GM18502 (cell line): ENCODE results near the gene KLHL29.

Experiments
- ATAC-seq: cut with Tn5 transposase; IDR thresholded peaks from one replicate; pipeline ENCODE4 v1.9.1; 2021; ENCODE audit warnings: mild to moderate bottlenecking; ENCODE audit not compliant: unreplicated experiment, poor library complexity

KLHL29 gene

DNA sequence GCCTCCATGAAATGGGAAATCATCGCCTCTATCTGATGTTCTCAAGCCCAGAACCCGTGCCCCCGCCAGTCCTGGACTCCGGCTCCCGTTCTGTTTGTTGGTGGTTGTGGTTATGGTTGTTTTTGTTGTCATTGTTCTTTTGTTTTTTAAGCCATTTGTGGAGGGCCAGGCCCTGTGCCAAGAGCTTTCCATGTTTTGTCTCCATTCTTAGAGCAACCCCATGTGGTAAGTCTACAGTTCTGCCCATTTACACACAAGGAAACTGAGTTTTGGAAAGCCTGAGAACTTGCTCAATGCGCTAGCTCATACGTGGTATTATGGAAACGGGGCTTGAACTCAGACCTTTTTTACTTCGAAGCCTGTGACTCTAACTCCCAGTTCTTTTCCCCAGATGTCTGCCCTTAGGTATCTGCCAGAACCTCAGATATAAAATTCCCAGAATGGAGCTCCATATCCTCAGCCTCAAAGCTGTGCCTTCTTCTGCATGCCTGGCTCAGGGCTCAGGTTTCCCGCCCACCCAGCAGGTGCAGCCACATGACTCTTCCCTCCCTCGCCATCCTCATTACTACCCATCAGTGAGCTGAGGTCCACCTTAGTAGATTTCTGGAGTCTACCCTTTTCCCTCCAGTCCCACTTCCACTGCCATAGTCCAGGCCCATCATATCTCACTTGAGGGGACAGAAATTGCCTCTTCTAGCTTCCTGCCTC lies 194.1 kb downstream of the KLHL29 start:
- no peak for ATAC-seq

DNA sequence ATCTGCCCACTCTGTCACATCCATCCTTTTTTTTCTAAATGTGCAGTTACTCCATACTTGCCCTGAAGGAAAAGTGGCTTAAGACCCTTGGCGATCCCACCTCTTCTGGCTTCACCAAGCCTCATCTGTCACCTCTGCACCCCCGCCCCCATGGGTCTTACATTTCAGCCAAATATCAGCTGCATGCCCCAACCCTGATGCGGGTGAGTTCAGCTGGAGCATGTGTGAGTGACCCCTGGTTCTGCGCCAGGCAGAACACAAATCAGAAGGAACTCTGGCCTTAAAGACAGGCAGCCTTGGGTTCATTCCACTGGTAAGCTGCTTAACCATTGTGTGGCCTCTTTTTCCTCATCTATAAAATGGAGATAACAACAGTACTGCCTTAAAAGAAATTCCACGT lies 194.7 kb downstream of the KLHL29 start:
- ATAC-seq: no peak

DNA sequence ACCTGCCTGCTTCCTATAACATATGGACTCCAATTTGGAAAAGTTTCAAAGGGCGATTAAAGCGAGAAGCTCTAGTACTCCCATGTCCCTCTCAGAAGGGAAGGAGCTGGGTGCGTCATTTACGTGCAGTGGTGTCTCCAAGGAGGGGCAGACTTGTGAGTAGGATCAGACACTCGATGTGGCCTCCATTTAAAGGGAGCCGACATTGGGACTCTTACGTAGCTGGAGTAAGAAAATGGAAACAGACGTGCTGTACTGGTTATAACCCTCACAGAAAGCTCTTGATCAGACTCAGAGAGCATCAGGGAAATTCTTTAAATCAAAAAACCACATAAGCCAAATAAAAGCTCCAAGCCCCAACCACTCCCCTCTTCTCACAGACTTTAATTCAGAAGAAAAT lies 198.5 kb downstream of the KLHL29 start:
- no peak for ATAC-seq

DNA sequence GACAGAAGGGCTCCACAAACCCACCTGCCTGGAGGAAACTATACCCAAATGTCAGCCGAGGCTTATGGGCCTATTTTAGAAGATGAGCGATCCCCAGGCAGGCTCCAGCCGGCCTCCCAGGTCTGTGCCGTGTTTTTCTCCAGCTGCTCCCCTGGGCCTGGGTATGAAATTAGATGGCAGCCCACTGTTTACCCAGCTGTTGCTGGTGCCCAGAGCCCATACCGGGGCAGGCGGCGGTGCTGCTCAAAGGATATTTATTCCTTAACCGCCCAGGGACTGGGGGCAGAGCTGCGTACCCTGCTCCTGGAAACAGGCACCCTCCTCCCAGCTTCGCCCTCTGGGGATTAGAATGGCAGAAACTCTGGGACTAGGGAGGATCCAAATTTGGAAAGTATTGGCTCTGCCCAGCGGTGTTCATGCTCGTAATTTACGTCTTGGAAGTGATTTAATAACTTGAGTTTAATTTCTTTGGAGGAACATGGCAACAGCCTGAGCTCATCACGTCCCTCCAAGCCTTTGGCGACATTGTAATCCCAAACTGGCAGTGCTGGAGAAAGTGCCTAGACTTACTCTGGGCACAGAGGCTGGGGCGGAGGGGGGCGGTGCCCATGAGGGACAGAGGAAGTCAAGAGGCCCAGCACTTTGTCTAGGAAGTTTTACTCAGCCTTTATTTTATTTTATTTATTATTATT lies 199.2 kb downstream of the KLHL29 start:
- ATAC-seq: no peak

DNA sequence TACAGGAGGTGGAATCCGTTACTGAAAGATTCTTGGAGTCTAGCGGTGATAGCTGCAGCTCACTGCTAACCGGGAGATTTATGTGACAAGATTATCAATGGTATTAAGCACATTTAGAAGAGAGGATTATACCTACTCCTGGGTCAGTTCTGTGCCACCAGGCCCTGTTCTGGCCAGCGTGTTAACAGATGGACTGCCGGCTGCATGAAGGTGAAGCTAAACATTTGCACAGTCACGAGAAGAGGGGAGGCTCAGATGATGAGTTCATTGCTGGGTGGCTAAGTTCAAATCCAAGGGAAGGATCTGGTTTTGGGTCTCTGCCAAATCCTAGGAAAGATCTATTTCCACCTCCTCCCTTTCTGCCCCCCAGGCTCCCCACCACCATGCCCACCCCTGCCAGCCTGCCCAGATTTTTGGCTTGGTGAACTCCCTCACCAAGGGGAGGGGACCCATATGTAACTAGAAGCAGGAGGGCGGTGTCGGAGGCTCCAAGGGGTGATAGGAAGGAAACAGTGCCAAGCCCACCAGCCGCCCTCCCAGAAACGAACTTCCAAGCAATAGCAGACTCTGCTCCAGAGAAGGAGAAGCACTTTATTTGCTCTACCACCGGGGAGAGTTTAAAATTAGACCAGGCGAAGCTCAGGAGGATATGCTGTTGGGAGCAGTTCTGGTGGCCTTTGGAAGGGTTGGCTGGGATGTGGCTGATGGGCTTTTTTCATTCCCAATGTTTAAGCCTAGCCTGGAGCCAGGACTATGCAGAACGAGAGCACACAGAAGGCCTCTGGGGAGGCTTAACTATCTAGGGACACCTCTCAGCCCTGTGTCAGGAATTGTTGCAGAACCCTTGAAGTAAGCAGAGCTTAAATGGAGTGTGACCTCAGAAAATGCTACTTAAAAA lies 200.5 kb downstream of the KLHL29 start:
- no peak for ATAC-seq

DNA sequence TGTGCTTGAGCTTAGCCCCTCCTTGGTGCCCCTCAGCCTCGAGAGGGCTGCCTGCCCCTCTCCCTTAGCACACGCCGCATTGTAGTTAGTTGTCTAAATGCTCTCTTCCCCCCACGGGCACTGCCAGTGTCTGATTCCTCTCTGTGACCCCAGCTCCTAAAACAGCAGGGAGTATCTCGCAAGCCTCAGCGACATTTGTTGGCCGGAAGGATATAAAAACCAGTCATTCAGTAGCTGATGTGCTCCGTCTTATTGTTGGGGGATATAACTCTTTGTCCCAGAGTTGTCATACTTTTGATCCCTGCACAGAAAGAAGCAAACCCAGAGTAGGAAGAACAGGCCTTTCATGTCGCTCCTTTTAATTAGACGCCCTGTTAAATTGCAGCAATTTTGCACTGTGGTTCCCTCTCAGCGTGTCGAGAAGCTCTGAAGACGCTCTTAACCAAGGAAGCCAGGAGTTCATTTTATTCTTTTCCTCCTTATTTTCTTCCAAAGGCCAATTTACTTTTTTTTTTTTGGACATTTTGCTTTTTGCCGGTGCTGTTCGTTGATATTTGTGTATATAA lies 201.8 kb downstream of the KLHL29 start:
- no peak for ATAC-seq

DNA sequence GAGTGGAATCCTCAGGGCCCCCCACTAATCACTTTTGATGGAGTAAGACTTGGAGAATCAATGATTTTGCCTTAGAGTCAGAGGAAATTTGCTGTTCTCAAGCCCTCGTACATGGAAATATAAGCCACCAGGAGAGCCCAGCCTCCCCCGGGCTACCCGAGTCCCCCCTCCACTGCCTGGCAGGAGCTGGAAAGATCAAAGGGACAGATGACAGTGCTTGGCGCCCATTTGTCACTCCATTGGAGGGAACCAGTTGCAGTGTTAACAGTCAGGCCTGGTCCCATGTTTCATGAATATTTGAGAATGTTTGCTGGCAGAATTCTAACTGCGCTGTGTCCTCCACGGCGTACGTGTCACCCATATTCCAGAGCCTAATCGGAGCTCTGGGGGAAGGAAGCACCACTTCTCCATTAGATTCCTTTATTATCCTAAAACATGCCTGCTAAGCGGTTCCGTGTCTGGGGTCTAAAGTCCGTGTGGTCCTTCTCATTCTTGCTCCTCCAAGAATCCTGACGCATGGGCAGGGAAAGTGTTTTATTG lies 202.4 kb downstream of the KLHL29 start:
- no peak for ATAC-seq

DNA sequence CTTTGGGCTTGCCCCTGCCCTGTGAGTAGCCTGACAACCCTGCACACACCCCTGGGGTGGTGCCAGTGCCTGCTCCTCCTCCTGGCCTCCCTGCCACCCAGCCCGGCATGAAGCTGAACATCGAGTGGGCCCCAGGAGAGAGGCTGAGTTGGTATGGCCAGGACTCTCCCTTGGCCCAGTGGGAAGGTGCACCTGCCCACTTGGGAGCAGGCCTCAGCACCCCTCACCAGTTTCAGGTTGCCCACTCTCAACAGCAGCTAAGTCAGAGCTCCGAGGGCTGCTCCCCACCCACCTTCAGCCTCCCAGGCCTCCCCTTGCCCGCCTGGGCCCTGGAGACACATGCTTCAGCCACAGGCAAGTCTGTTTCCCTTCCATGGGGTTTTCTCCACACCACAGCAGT lies 203.1 kb downstream of the KLHL29 start:
- no peak for ATAC-seq

DNA sequence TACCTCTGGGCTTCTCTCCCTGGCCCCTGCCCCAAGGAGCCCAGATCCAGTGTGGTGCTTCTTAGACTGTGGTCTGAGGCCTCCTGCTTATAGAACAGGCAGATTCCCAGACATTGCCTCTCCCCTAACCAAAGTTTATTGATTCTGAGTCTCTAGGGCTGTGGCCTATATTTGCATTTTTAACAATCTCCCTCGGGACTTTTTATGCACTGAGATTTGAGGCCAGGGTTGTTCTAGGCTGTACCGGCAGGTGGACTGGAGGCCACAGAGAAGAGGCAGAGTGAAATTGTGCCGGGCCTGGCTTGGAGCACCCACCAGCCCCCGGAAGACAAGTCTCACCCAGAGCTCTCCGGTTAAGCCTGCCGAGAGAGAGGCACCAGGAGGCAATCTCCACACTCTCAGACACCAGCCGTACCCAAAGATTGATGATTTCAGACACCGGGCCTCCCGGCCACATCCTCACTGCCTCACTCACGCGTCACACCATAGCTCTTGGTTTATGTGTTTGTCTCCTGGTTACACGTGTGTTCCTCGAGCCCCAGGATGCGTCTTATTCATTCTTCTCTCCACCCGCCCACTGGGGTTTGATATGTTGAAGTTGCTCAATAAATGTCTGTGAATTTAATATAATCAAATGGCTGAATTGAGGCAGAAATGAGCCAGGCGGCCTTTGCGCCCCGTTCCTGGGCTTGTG lies 203.7 kb downstream of the KLHL29 start:
- ATAC-seq: no peak

DNA sequence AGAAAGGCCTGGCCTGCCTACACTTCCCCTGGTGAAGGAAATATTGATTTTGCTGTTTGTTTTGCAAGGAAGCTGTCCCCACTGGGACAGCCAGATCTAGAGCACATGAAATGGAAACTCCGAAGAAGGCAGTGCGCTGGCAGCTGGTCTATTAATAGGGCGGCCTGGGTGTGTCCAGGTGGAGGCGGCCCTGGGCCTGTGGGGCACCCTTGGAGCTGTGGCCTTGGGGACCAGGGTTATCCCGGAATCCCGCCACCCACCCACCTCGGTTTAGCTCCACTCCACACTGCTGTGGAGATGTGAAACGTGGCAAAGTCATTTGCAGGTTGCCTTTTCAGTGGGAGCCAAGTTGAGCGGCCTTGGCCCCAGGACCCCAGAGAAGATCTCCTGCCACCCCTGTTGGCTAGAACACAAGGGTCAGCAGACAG lies 204.3 kb downstream of the KLHL29 start:
- ATAC-seq: no peak

DNA sequence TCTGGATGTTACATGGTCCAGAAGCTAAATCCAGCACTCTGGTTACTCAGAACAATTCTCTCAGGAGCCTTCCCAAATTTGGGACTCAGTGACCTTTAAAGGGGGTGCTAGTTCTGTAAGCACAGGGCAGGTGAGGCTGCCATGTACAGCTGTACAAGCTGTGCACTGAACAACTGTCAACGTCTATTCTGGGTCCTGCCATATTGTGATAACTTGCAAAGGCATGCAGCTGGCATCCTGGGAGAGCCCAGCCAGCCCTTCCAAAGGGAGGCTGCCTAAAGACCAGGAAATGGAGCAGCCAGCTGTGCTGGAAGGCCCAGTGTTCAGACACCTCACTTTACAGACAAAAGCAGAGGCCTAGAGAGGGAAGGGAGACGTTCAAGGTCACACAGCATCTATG lies 204.8 kb downstream of the KLHL29 start:
- no peak for ATAC-seq

DNA sequence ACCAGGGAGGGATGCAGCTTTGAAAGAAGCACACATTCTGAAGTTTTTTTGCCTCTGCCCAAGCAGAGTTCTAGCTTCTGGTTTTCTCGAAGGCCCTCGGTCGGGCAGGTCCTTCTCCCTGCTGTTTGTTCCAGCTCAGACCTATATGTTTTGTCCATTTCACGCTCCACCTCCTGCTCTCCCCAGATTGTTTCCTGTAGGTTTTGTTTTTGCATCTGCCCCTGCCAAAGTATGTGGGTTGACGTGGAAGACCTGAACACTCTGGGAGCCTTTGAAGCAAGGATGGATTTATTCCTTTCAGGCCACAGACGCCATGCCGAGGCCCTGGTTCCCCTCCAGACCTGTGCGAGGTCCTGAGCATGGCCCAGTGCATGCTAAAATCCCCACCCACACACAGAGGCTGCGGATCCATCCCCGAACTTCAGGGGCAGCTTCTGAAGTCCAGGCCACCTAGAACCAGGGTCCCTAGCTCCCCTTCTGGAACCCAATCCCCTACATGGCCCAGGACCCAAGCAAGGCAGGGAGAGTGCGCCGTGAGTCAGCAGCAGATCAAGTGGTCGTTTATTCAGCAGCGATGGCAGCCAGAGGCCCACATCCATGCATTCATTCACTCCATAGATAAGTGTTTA lies 205.4 kb downstream of the KLHL29 start:
- ATAC-seq: no peak

DNA sequence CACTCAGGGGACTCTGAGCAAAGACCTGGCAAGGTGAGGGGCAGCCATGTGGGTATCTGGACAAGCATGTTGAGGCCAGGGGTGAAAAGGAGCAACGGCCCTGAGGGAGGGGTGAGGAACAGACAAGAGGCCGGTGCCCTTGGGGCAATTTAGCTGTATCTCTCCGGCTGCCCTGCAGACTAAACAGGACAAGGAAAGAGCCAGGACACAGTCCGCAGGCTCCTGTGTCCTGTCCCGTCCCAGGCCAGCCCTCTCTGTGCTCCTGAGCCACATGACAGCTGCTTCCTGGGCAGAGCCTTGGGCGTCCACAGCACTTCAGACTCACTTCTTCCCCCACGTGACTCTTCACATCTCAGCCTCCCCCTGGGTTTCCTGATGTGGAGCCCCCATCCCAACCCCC lies 206.1 kb downstream of the KLHL29 start:
- no peak for ATAC-seq

DNA sequence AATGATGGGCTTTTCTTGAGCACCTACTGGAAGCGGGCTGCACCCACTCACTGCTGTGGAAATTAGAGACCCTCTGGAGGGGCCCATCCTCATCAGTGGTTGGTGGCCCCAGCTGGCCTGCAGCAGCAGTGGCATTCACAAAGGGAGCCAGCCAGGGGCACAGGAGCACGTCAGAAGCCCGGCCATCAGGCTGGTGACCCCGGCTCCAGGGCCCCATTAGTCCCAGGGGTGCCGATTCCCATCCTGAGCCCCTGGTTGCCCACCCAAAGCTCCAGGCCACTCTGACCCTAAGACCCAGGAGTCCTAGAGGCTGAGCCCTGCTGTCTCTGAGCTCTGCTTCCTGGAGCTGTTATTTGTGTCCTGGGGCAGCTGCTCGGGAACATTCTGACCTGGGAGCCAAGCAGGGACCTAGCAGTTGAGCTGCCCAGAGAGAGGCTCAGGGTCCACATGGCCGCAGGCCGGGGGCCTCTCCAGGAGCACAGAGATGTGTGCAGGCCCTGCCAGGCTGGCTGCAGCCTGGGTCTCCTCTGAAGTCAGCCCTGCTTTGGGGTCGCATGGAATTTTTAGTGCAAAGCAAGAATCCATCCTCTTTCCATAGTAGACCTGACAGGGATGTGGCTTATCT lies 207.2 kb downstream of the KLHL29 start:
- no peak for ATAC-seq

DNA sequence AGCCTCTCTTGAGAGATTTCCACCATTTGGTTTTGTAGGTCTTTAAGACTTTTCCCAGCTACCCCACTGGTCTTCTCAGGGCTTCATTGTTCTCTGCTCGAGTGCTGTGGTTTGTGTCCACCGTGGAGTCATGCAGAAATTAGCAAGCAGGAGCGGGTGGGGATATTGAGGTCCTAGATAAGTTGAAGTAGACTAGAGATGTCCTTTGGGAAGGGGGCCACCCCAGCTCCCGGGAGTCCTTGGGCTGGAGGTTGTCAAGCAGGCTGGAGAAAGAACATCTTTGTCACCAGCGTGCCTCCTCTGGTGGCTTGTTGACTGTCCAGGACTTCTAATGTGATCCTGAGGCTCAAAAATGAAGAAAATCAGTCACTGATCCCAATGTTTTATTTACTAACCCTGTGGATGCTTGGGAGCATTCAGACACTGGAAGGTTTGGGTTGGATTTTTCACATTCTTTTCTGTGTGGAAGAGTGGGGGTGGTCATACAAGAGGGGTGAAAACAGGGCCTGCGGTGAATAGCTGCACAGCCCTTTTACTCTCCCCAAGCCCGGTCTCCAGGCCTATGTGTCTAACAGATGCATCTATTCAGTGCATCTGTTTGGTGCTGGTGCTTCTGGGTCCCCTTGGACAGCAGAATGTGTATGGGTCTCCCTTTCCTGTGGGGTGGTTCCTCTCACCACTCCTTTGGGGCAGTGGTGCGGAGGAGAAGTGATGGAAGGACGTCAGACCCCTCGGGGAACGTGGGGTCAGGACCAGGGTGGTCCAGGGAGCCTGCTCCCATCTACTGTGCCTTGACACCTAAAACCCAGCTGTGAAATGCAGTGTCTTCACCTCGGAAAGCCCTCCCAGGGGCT lies 208.1 kb downstream of the KLHL29 start:
- no peak for ATAC-seq

DNA sequence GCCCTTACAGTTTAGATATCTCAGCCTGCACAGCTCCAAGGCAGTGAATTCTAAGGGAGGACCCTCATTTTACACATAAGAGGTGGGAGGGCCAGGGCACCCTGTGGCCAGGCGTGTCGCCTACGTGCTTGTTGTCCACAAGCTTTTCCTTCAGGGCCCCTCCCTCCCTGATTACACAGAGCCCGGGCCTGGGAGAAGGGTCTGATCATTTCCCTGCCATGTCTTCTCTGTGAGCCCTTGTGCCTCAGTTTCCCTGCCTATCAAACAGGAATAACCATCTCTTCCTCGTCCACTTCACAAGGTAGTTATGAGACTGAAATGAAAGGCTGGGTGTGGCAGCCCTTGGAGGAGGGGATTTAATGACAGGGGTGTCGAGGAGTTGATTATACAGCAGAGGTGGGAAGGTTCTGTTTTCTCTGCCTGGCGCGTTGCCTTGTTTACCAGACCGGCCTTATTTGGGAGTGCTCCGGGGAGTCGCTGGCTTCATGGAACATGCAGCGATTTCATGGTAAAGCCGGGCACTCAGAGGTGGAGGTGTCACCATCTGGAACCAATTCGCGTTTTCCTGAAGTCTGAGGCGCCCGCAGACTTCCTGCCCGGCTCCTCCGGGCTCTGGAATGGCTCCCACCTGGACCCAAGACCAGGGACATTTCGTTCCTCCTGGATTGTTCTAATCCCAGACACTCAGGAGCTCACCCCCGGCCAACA lies 208.9 kb downstream of the KLHL29 start:
- no peak for ATAC-seq

DNA sequence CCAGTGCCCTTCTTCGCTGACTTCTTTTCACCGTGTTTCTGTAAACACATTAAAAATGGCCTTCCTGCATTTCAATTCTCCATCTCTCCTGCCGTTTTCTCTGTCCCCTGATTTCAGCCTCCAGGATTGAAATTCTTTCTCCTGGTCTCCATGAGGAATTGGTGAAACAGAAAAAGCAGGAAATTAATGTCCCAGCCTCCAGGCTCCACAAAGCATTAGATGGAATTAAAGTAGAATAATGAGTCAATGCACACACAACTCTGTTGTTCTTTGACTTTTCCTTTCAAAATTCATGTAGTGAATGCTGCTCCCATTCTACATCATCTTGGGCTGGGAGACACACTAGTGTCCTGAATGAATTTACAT lies 209.5 kb downstream of the KLHL29 start:
- no peak for ATAC-seq

DNA sequence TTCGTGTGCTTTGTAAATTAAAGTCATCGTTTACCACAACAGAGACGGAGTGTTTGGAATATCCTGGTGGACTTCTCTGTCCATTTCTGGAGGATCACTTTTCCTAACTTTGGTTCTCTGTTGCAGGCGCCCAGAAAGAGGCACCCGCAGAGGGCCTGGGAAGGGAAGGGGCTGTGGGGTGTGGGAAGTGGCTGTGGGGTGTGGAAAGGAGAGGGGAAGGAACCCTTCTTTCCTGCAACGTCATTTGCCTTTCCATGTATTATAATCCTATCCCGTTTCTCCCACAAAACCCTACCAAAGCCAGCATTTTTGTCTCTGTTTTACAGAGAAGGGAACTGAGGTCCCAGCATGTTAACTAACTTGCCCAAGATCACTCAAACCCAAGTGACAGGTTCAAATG lies 210.0 kb downstream of the KLHL29 start:
- no peak for ATAC-seq
